Psoas muscle (tissue), 8 donors: ENCODE measurements around the gene EFHC1. TPM values are rescaled to one million over a fixed set of nuclear protein-coding genes. Genes with fewer than 3 reads are reported as not detected.

Experiments
- ATAC-seq, 4 donors: fragments of 200-7000 bp; cut with Tn5 transposase; one replicate each; pipeline ENCODE4 v1.9.1; 2020; ENCODE audit warnings: moderate library complexity in 3 of 4, mild to moderate bottlenecking in 2 of 4
- DNase-seq, 2 donors: peaks; one replicate each; pipeline ENCODE4 v3.0.0-alpha.2; 2020
- H3K27ac ChIP-seq: fragments of 200-600 bp; one replicate; pipeline ENCODE4 v1.8.0; 2022
- H3K27me3 ChIP-seq, 3 donors: fragments of 200-600 bp in 1 of 3; one replicate each; pipeline versions ENCODE4 v1.6.1 to v1.8.0; 2013 to 2022; ENCODE audit warnings: low read length in 2 of 3, mild to moderate bottlenecking in 2 of 3, moderate library complexity in 1 of 3; ENCODE audit not compliant: insufficient read depth in 3 of 3
- H3K36me3 ChIP-seq, 2 donors: fragments of 200-600 bp in 1 of 2; one replicate each; pipeline versions ENCODE4 v1.6.1 to v1.8.0; 2013 to 2022; ENCODE audit warnings: low read depth in 1 of 2, mild to moderate bottlenecking in 1 of 2, moderate library complexity in 1 of 2; ENCODE audit not compliant: insufficient read depth in 1 of 2
- H3K4me1 ChIP-seq: fragments of 200-600 bp; one replicate; pipeline ENCODE4 v1.8.0; 2022
- H3K4me3 ChIP-seq: fragments of 200-600 bp; one replicate; pipeline ENCODE4 v1.8.0; 2022; ENCODE audit warnings: mild to moderate bottlenecking
- H3K9me3 ChIP-seq: fragments of 200-600 bp; one replicate; pipeline ENCODE4 v1.8.0; 2022
- CTCF ChIP-seq: fragments of 200-600 bp; IDR thresholded peaks from one replicate; pipeline ENCODE4 v1.8.0; 2022; ENCODE audit warnings: antibody characterized with exemption
- WGBS, 3 donors: extraction: QIAGEN DNeasy Blood & Tissue Kit; methylation state at CpG; one replicate each; pipeline versions ENCODE4 v1.1.6 to v1.1.7; 2013; 5-methylcytosine and 5-hydroxymethylcytosine counted together
- intact Hi-C, 2 donors: fragments of 100-400 bp; cut with DNase I; formaldehyde crosslinking; loops; one replicate each; pipeline versions ENCODE4 v1.11.0 to v1.14.2; 2022
- polyA plus RNA-seq, 3 donors: library from polyadenylated mRNA; stranded (reverse); fragments of 200-250 nt; gene quantifications; one replicate each; pipeline ENCODE4 v1.2.3, GENCODE V29; 2013
- total RNA-seq, 4 donors: library from RNA; stranded (reverse); fragmentation: NEBNext Ultra II Directional in 2 of 4; extraction: Animal tissue kit (Norgen Biotek cat#: 25700) in 2 of 4; gene quantifications; one replicate each; pipeline versions ENCODE4 v1.2.1 to v1.2.4, GENCODE V29; 2021 to 2023
- donor health status: healthy with polysubstance abuse.
- donor health status: DM: no; HTN: no; CAD: no; lungs with moderate emphysema.
- donor health status: Bipolar disorder and iron deficiency.
- donor health status: healthy.
- donor health status: DM: yes; HTN: yes; CAD: no.
- donor health status: DM: no; HTN: no; CAD: no.
- donor health status: DM: no; HTN: no; CAD: no.
- donor health status: DM: yes; HTN: yes; CAD: no.

Gene EFHC1
- total and polyA plus RNA-seq, 7 donors: 1.5 to 3.9 (median 2.0) TPM

GRCh38 chr6:52515219-52515960 is 95.2 kb downstream of the EFHC1 start:
- Histone ChIP-seq H3K27ac (peak overlapping the region; percentile 36), H3K4me1 (peaks cover 29% of the 10 kb centered on the region), H3K4me3 (no peak overlapping the region), H3K27me3 (no peaks in the 10 kb centered on the region), H3K9me3 (no peaks in the 10 kb centered on the region), H3K36me3 (peaks cover 0 to 9% of the 10 kb centered on the region in 2 donors)
- intact Hi-C loops: loop anchor here (5.0 kb wide), 2 partner anchors 57 to 62 kb away; partner anchors contain the start of gene TRAM2 (in 1 of the 2)
- ATAC-seq: no peak
- no peak for DNase-seq
- WGBS, 3 donors: 79 to 81% (median 80%) methylated on average over 2 of the region's 2 CpGs
- TF ChIP-seq CTCF: no peak

GRCh38 chr6:52516269-52516668 is 96.1 kb downstream of the EFHC1 start:
- Histone ChIP-seq H3K4me3 (no peak overlapping the region), H3K4me1 (peaks cover 29% of the 10 kb centered on the region), H3K27ac (no peak overlapping the region), H3K27me3 (no peaks in the 10 kb centered on the region), H3K9me3 (no peaks in the 10 kb centered on the region), H3K36me3 (peaks cover 0 to 9% of the 10 kb centered on the region in 2 donors)
- ATAC-seq (no peak), DNase-seq (no peak)
- TF ChIP-seq CTCF: no peak
- intact Hi-C loops: loop anchor here (5.0 kb wide), 2 partner anchors 56 to 61 kb away; partner anchors contain the start of gene TRAM2 (in 1 of the 2)
- WGBS, 3 donors: 96 to 97% (median 96%) methylated on average over 1 of the region's 1 CpG

- no peak for DNase-seq
- peaks cover 29% of the 10 kb centered on the region for H3K4me1 ChIP-seq
- intact Hi-C loops: loop anchor here (5.0 kb wide), 2 partner anchors 55 to 60 kb away; partner anchors contain the start of gene TRAM2 (in 1 of the 2)
- no peak overlapping the region for H3K27ac ChIP-seq
- H3K36me3 ChIP-seq: peaks cover 0 to 9% of the 10 kb centered on the region in 2 donors
- ATAC-seq: no peak
- 94 to 98% (median 96%) methylated on average over 3 of the region's 3 CpGs for WGBS, 3 donors
- H3K4me3 ChIP-seq: no peak overlapping the region
- no peaks in the 10 kb centered on the region for H3K9me3 ChIP-seq
- no peaks in the 10 kb centered on the region for H3K27me3 ChIP-seq
- TF ChIP-seq CTCF: no peak
Observed at GRCh38 chr6:52516943-52517342, 96.8 kb downstream of the EFHC1 start.

- no peak for TF ChIP-seq CTCF
- Histone ChIP-seq H3K4me3 (no peak overlapping the region), H3K36me3 (peaks cover 0 to 9% of the 10 kb centered on the region in 2 donors), H3K27me3 (no peaks in the 10 kb centered on the region), H3K27ac (peak overlapping the region; percentile 86), H3K9me3 (no peaks in the 10 kb centered on the region), H3K4me1 (peaks cover 27% of the 10 kb centered on the region)
- ATAC-seq: peak; percentile 96 to 98 (median 97)
- DNase-seq: peak; percentile 86 to 90
- intact Hi-C loops: loop anchor here (5.0 kb wide), 2 partner anchors 55 to 60 kb away; partner anchors contain the start of gene TRAM2 (in 1 of the 2)
- WGBS, 3 donors: 28 to 42% (median 39%) methylated on average over 14 of the region's 14 CpGs
Observed at GRCh38 chr6:52517502-52518278, 97.5 kb downstream of the EFHC1 start.
